Right forelimb (tissue), 1 donor: ENCODE data around the gene BACE2.
"Not testable (repeated sequence)": the region's sequence is repeated elsewhere in the genome, so short reads cannot be mapped to it uniquely, and the experiment has no call there.

Experiments used
- DNase-seq: peaks from one replicate; pipeline ENCODE4 v3.0.0-alpha.2; 2018

Gene BACE2

DNA sequence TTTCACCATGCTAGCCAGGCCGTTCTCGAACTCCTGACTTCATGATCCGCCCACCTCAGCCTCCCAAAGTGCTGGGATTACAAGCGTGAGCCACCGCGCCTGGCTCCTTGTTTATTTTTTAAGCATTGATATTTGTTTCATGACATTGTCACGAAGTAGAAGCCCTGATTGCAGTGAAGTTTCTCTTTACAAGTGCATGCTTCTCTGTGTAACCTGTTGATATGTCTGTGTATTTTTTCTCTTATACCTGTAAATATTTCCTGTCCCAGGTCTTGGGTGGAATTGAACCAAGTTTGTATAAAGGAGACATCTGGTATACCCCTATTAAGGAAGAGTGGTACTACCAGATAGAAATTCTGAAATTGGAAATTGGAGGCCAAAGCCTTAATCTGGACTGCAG is 75.1 kb downstream of the BACE2 start:
- DNase-seq = no peak

- DNase-seq = not testable (repeated sequence)
These were observed 76.4 kb downstream of the BACE2 start for GRCh38 chr21:41244266-41244880.

DNA sequence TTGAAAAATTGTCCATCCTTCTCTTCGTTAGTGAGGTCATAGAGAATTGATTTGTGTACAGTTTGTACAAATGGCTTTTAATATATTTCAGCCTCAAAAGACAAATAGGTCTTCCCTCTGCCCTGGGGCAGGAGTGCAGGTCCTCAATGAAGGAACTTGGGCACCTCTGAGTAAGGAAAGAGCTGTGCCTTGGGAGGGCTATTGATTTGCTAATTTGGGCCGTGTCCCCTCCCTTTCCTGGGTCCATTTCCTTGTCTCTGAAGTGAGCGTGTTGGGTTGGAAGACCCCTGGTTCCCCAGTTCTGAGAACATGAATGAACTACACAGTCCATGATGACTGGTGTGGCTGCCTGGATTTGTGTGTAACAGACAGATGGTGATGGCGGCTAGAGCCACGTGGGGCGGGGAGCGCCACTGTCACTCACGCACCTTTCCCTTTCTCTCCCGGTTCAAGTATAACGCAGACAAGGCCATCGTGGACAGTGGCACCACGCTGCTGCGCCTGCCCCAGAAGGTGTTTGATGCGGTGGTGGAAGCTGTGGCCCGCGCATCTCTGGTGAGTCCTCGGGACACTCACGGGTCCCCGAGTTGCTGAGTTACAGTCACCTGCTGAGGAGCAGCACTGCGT is 77.7 kb downstream of the BACE2 start:
- DNase-seq = no peak

DNA sequence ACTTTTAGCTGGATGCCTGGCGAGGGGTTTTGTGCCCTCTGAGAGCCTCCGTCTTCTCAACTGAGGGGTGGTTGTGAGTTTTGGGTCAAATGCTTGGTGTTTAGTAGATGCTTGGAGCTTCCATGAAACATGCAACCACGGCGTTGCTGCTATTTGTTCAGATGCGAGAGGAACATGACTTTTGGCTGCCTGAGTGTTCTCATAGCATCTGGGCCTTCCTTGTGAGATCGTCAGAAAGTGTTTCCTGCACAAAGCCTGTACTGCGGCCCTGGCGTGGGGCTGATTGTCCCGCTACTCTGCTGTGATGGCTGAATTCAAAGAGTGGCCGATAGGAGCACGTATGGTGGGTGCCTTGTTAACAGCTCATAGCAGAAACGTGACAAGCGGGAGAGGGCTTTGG is 78.8 kb downstream of the BACE2 start:
- no peak for DNase-seq

GRCh38 chr21:41247561-41248545 is 79.9 kb downstream of the BACE2 start:
- DNase-seq = no peak

GRCh38 chr21:41249476-41249875 is 81.5 kb downstream of the BACE2 start:
- no peak for DNase-seq

- no peak for DNase-seq
These were observed 82.6 kb downstream of the BACE2 start for GRCh38 chr21:41250519-41250918.

GRCh38 chr21:41251961-41252642 is 84.1 kb downstream of the BACE2 start:
- DNase-seq = no peak

GRCh38 chr21:41254090-41254700 is 86.2 kb downstream of the BACE2 start:
- DNase-seq = no peak

GRCh38 chr21:41255190-41255589 is 87.2 kb downstream of the BACE2 start:
- DNase-seq = no peak

DNA sequence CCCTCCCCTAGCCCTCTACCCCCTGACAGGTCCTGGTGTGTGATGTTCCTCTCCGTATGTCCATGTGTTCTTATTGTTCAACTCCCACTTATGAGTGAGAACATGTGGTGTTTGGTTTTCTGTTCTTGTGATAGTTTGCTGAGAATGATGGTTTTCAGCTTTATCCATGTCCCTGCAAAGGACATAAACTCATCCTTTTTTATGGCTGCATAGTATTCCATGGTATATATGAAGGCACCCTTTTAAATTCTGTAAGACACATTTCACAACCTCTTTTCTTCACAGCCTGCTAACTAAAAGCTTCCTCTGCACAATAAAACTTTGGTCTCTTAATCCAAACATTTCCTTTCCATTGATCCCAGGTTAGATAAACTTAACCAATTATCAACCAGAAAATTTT is 88.3 kb downstream of the BACE2 start:
- DNase-seq = not testable (repeated sequence)

- no peak for DNase-seq
These were observed 89.1 kb downstream of the BACE2 start for GRCh38 chr21:41256771-41257702.

- no peak for DNase-seq
These were observed 90.7 kb downstream of the BACE2 start for GRCh38 chr21:41258617-41259016.

DNA sequence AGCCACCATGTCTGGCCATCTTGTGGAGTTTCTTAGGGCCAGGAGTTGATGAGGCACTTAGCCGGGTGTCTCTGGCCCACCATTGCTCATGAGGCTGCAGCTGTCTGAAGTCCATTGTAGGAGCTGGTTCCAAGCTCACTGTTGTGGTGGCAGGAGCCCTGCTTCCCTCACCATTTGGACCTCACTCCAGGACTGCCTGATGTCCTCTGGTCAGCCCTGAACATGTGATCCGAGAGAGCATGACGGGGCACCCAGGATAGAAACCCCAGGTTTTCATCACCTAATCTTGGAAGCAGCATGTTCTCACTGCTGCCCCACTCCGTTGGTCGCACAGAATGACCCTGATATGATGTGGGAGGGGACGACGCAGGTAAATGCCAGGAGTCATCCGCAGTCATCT is 92.5 kb downstream of the BACE2 start:
- DNase-seq = no peak

GRCh38 chr21:41267346-41267745 is 99.4 kb downstream of the BACE2 start:
- DNase-seq = no peak

GRCh38 chr21:41269535-41269934 is 101.6 kb downstream of the BACE2 start:
- DNase-seq = no peak

DNA sequence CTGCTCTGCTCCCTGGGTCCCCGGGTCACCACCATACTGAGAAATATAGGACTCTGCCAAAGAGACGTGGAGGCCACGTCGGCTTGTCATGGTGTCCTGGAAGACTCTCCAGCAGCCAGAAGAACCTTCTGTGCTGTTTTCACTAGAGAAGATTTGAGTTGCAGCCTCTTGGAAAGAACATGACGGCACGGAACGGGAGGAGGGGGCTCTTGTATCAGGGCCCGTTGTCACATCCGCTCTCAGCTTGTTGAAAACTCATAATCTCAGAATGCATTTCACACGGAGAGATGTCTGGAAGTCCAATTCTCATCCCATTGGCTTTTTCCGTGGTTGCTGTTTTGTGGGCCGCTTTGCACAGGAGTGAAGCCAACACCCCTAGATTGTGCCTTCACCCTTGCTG is 109.2 kb downstream of the BACE2 start:
- DNase-seq = no peak

DNA sequence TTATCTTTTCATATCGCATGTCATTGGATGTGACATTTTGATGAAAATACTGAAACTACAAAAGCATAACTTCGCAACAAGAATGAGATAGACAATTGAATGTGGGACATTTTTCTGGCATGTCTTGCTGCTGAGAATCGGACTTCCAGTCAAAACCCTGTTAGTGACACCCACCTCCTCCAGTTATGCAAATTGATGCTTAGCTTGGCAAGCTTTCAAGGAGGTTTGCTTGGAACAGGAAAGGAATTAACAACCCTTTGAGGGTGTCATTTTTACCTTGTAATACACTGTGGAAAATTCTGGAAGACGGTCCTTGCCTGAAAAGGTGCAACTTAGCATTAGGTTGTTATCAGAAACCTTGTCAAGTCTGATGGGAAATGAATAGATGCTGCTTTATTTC is 109.9 kb downstream of the BACE2 start:
- DNase-seq = no peak

DNA sequence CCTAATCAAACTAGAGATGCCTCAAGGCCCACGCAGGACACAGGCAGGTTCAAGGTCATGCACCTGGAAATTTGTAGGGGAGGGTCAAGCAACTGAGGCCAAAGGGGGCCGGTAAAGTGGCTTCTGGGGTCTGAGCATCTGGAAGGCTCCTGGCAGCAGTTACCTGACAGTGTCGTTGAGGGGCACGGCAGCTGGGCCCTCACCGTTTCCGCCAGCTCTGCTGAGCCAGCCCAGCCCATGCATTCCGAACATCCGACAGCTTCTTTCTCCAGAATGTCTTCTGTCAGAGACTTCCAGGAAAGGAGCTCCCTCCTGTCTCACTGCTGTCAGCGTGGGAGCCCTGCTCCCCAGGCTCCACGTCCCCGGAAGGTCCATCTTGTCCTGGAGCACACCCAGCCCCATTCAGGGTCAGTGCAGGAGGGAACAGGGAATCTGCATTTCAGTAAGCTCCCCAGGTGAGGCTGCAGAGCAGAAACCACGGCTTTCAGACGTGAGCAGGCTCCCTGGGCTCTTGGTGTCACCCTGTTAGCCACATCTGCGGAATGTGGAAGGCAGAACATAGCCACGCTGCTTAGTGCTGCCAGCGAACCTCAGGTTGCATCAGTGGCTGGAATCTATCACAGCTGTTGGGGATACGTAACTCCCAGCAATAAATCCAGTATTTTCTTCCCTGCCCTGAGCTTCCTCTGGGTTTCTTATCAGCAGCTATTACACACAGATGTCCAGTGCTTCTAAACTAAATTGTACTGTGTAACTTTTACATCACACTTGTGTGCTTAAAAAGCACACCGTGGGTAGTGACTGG is 112.4 kb downstream of the BACE2 start:
- DNase-seq = no peak

DNA sequence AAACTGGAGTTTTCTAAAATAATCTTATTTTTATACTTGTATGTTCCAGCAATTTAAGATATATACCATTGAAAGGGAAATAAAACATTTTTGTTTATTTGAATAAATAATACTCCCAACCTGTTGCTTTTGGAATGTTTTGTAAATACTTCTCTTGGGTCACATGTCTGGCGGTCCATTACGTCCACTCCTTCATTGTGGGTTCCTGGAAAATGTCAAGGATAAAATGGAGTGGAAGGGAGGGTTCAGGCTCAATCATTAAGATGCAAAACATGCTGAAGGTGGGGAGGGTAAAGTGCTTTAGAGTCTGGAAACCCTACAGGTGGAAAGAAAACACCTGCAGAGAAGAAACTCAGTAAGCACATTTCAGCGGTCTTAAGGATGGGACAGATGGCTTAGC is 114.5 kb downstream of the BACE2 start:
- DNase-seq = no peak
